DND-41 (cell line): ENCODE measurements around the gene ANO6.

Experiments used
- CTCF ChIP-seq: IDR thresholded peaks from 2 replicates; pipeline ENCODE4 v1.5.1; 2012; ENCODE audit warnings: borderline replicate concordance, low read length, moderate library complexity, mild to moderate bottlenecking; ENCODE audit not compliant: poor library complexity, severe bottlenecking; ENCODE audit errors: extremely low read depth
- EZH2 ChIP-seq: IDR thresholded peaks from 3 replicates; pipeline ENCODE4 v1.6.1; 2012; ENCODE audit warnings: borderline replicate concordance, low read depth, mild to moderate bottlenecking, moderate library complexity, low read length, inconsistent platforms; ENCODE audit not compliant: severe bottlenecking

- TF ChIP-seq CTCF = no peak
- no peak for TF ChIP-seq EZH2
These were observed 28.9 kb downstream of the ANO6 start for GRCh38 chr12:45244561-45245343.
